Mesendoderm (in vitro differentiated cells): Measurements from ENCODE around the gene THSD4.
A peak's percentile ranks its signal among the peaks of the same experiment; 100 is the strongest.
"Not testable (repeated sequence)": the region's sequence is repeated elsewhere in the genome, so short reads cannot be mapped to it uniquely, and the experiment has no call there.

Experiments
- DNase-seq: peaks from one replicate; pipeline ENCODE4 v3.0.0; 2013
- H2AK5ac ChIP-seq: 2 replicates; pipeline ENCODE4 v1.6.1; 2013; ENCODE audit warnings: low read length, inconsistent platforms
- H2BK120ac ChIP-seq: 2 replicates; pipeline ENCODE4 v1.6.1; 2013; ENCODE audit warnings: low read depth, mild to moderate bottlenecking, low read length, moderate library complexity, mixed read lengths
- H2BK15ac ChIP-seq: replicated peaks from 2 replicates; pipeline ENCODE4 v1.6.1; 2013; ENCODE audit warnings: low read depth, mild to moderate bottlenecking, moderate library complexity
- H2BK5ac ChIP-seq: 2 replicates; pipeline ENCODE4 v1.6.1; 2013; ENCODE audit warnings: low read length, inconsistent platforms
- H3K18ac ChIP-seq: 2 replicates; pipeline ENCODE4 v1.6.1; 2013; ENCODE audit warnings: mild to moderate bottlenecking, low read length, mixed read lengths
- H3K23ac ChIP-seq: one replicate; pipeline ENCODE4 v1.6.1; 2013; ENCODE audit warnings: low read length
- H3K27ac ChIP-seq: 2 replicates; pipeline ENCODE4 v1.5.1; 2013; ENCODE audit warnings: low read depth, mild to moderate bottlenecking, inconsistent platforms, low read length, moderate library complexity
- H3K27me3 ChIP-seq: 2 replicates; pipeline ENCODE4 v1.6.1; 2013; ENCODE audit warnings: low read length, control low read depth, mild to moderate bottlenecking, inconsistent platforms; ENCODE audit not compliant: insufficient read depth, poor library complexity
- H3K36me3 ChIP-seq: 2 replicates; pipeline ENCODE4 v1.6.1; 2013; ENCODE audit warnings: low read length, inconsistent platforms; ENCODE audit not compliant: control insufficient read depth, insufficient read depth
- H3K4ac ChIP-seq: one replicate; pipeline ENCODE4 v1.6.1; 2013; ENCODE audit warnings: low read depth, mild to moderate bottlenecking, low read length, moderate library complexity
- H3K4me1 ChIP-seq: 2 replicates; pipeline ENCODE4 v1.6.1; 2013; ENCODE audit warnings: low read depth, low read length, inconsistent platforms; ENCODE audit not compliant: control insufficient read depth
- H3K4me2 ChIP-seq: 2 replicates; pipeline ENCODE4 v1.6.1; 2013; ENCODE audit warnings: low read length
- H3K4me3 ChIP-seq: 2 replicates; pipeline ENCODE4 v1.5.1; 2013; ENCODE audit warnings: mild to moderate bottlenecking, low read length
- H3K56ac ChIP-seq: one replicate; pipeline ENCODE4 v1.6.1; 2013; ENCODE audit warnings: low read length
- H3K79me1 ChIP-seq: 2 replicates; pipeline ENCODE4 v1.6.1; 2013; ENCODE audit warnings: low read length, inconsistent platforms
- H3K79me2 ChIP-seq: 2 replicates; pipeline ENCODE4 v1.6.1; 2013; ENCODE audit warnings: mild to moderate bottlenecking, low read length; ENCODE audit not compliant: control insufficient read depth, insufficient read depth
- H3K9ac ChIP-seq: 2 replicates; pipeline ENCODE4 v1.6.1; 2013; ENCODE audit warnings: low read length, inconsistent platforms
- H4K5ac ChIP-seq: one replicate; pipeline ENCODE4 v1.6.1; 2013; ENCODE audit warnings: low read length
- H4K8ac ChIP-seq: one replicate; pipeline ENCODE4 v1.6.1; 2013; ENCODE audit warnings: low read depth, mild to moderate bottlenecking, control low read depth, low read length, moderate library complexity
- WGBS: extraction: QIAGEN DNeasy Blood & Tissue Kit; methylation state at CpG from one replicate; pipeline ENCODE4 v1.1.7; 2013; ENCODE audit warnings: low lambda C conversion rate, missing lambda C conversion rate; ENCODE audit not compliant: insufficient coverage; ENCODE audit errors: extremely low coverage; 5-methylcytosine and 5-hydroxymethylcytosine counted together

The THSD4 gene

GRCh38 chr15:71372769-71373168 lies 257.5 kb downstream of the THSD4 start:
- H3K79me2 ChIP-seq, H3K4ac ChIP-seq, H2BK15ac ChIP-seq, H2BK120ac ChIP-seq, H3K4me3 ChIP-seq, H3K23ac ChIP-seq, H3K56ac ChIP-seq, DNase-seq, H2BK5ac ChIP-seq, H3K27ac ChIP-seq, H3K9ac ChIP-seq, H3K36me3 ChIP-seq, H3K79me1 ChIP-seq, H2AK5ac ChIP-seq, H3K4me1 ChIP-seq, H3K4me2 ChIP-seq, H4K5ac ChIP-seq, H3K27me3 ChIP-seq, H4K8ac ChIP-seq, H3K18ac ChIP-seq: not testable (repeated sequence)
- WGBS = no CpG with 5 or more reads among the region's 7 CpGs

GRCh38 chr15:71373917-71374316 lies 258.6 kb downstream of the THSD4 start:
- H3K27ac ChIP-seq = no peak overlapping the region

GRCh38 chr15:71374607-71375352 lies 259.5 kb downstream of the THSD4 start:
- Histone ChIP-seq H3K4me1 (no peaks in the 10 kb centered on the region), H3K9ac (no peak overlapping the region), H4K5ac (no peak overlapping the region), H3K36me3 (no peaks in the 10 kb centered on the region), H3K23ac (no peak overlapping the region), H3K4ac (no peak overlapping the region), H3K4me3 (no peak overlapping the region), H3K79me2 (no peaks in the 10 kb centered on the region), H3K18ac (no peak overlapping the region), H2BK15ac (no peak overlapping the region), H3K56ac (no peak overlapping the region), H4K8ac (no peak overlapping the region), H2AK5ac (no peak overlapping the region), H3K79me1 (no peaks in the 10 kb centered on the region), H3K27me3 (no peaks in the 10 kb centered on the region), H2BK120ac (no peak overlapping the region), H3K27ac (no peak overlapping the region), H2BK5ac (no peak overlapping the region), H3K4me2 (no peak overlapping the region)
- no peak for DNase-seq
- WGBS = no CpG with 5 or more reads among the region's 6 CpGs

More at GRCh38 chr15:71373917-71374316, 258.6 kb downstream of the THSD4 start:
- H3K23ac ChIP-seq = no peak overlapping the region
- H3K79me1 ChIP-seq = no peaks in the 10 kb centered on the region
- H3K27me3 ChIP-seq = no peaks in the 10 kb centered on the region
- no peak for DNase-seq
- no peaks in the 10 kb centered on the region for H3K4me1 ChIP-seq
- H2BK15ac ChIP-seq = no peak overlapping the region
- H4K8ac ChIP-seq = no peak overlapping the region
- H3K9ac ChIP-seq = no peak overlapping the region
- no peak overlapping the region for H3K4me2 ChIP-seq
- H4K5ac ChIP-seq = no peak overlapping the region
- no CpG with 5 or more reads among the region's 1 CpG for WGBS
- H2BK120ac ChIP-seq = no peak overlapping the region
- no peaks in the 10 kb centered on the region for H3K36me3 ChIP-seq
- no peak overlapping the region for H3K56ac ChIP-seq
- no peak overlapping the region for H3K4ac ChIP-seq
- H2AK5ac ChIP-seq = no peak overlapping the region
- no peak overlapping the region for H3K18ac ChIP-seq
- no peak overlapping the region for H2BK5ac ChIP-seq
- no peak overlapping the region for H3K4me3 ChIP-seq
- no peaks in the 10 kb centered on the region for H3K79me2 ChIP-seq

GRCh38 chr15:71375934-71376333 lies 260.7 kb downstream of the THSD4 start:
- Histone ChIP-seq H3K18ac (no peak overlapping the region), H3K36me3 (no peaks in the 10 kb centered on the region), H3K79me1 (no peaks in the 10 kb centered on the region), H3K23ac (no peak overlapping the region), H2BK15ac (no peak overlapping the region), H2BK5ac (no peak overlapping the region), H3K4me3 (no peak overlapping the region), H3K4ac (no peak overlapping the region), H4K8ac (no peak overlapping the region), H3K56ac (no peak overlapping the region), H3K27ac (no peak overlapping the region), H3K4me2 (no peak overlapping the region), H4K5ac (no peak overlapping the region), H2BK120ac (no peak overlapping the region), H3K79me2 (no peaks in the 10 kb centered on the region), H3K27me3 (no peaks in the 10 kb centered on the region), H2AK5ac (no peak overlapping the region), H3K4me1 (no peaks in the 10 kb centered on the region), H3K9ac (no peak overlapping the region)
- DNase-seq = peak; percentile 51
- no CpG with 5 or more reads among the region's 3 CpGs for WGBS

GRCh38 chr15:71379893-71380292 lies 264.6 kb downstream of the THSD4 start:
- WGBS = no CpG with 5 or more reads among the region's 2 CpGs

GRCh38 chr15:71380345-71380744 lies 265.1 kb downstream of the THSD4 start:
- Histone ChIP-seq H3K56ac (no peak overlapping the region), H3K18ac (no peak overlapping the region), H4K5ac (no peak overlapping the region), H3K4me1 (no peaks in the 10 kb centered on the region), H2BK120ac (no peak overlapping the region), H3K4me3 (no peak overlapping the region), H2AK5ac (no peak overlapping the region), H3K36me3 (no peaks in the 10 kb centered on the region), H3K23ac (no peak overlapping the region), H3K27ac (no peak overlapping the region), H4K8ac (no peak overlapping the region), H3K4ac (no peak overlapping the region), H3K4me2 (no peak overlapping the region), H3K9ac (no peak overlapping the region), H3K79me1 (no peaks in the 10 kb centered on the region), H3K27me3 (no peaks in the 10 kb centered on the region), H2BK15ac (no peak overlapping the region), H2BK5ac (no peak overlapping the region), H3K79me2 (no peaks in the 10 kb centered on the region)
- DNase-seq = no peak
- no CpG with 5 or more reads among the region's 2 CpGs for WGBS

More at GRCh38 chr15:71379893-71380292, 264.6 kb downstream of the THSD4 start:
- Histone ChIP-seq H3K36me3 (no peaks in the 10 kb centered on the region), H3K56ac (no peak overlapping the region), H3K79me1 (no peaks in the 10 kb centered on the region), H2AK5ac (no peak overlapping the region), H3K23ac (no peak overlapping the region), H4K5ac (no peak overlapping the region), H3K79me2 (no peaks in the 10 kb centered on the region), H4K8ac (no peak overlapping the region), H2BK120ac (no peak overlapping the region), H3K27me3 (no peaks in the 10 kb centered on the region), H3K27ac (no peak overlapping the region), H3K4me3 (no peak overlapping the region), H3K4me2 (no peak overlapping the region), H3K18ac (no peak overlapping the region), H3K4me1 (no peaks in the 10 kb centered on the region), H2BK15ac (no peak overlapping the region), H3K9ac (no peak overlapping the region), H2BK5ac (no peak overlapping the region), H3K4ac (no peak overlapping the region)
- DNase-seq = no peak
